ENCODE results near the gene STUB1.

The STUB1 gene

DNA sequence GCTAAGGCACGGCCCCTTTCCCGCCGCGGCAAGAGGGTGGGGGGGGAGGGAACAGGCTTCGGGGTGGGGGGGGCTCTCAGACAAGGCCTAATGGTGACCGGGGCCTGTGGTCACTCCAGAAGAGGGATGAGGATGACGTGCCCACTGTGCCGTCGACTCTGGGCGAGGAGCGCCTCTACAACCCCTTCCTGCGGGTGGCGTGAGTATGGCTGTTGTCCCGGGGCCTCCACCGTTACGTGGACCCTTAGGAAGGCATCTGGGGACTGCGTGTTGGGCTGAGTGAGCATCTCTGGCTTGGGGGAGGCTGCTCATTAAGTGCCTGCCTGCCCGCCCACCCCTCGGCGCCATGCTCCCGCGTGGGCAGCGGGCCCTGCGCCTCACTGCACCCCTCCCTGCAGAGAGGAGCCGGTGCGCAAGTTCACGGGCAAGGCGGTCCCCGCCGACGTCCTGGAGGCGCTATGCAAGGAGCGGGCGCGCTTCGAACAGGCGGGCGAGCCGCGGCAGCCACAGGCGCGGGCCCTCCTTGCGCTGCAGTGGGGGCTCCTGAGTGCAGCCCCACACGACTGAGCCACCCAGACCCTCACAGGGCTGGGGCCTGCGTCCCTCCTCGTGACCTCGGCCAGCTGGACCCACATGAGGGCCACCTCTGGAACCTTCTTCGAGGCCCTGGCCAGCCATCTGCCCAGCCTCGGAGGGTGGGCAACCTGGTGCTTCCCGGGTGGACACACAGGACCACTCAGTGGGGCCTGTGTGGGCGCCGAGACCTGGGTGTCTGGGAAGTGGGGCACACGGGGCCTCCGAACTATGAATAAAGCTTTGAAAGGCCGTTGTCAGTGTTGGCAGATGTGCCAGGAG, 48.9 kb downstream of the STUB1 start:
- no peak for TF ChIP-seq FOXP2 (optimal IDR thresholded peaks at IDR 0.05; ENCODE audit: control extremely low read depth, extremely low read length, insufficient read depth)
- no peak for DNase-seq (ENCODE audit: low read depth, low spot score)
- H3K9ac ChIP-seq (ENCODE audit: insufficient read length) = no peak overlapping the region
- H3K27ac ChIP-seq = no peak overlapping the region
- no peaks in the 10 kb centered on the region for H3K9me3 ChIP-seq (ENCODE audit: low read depth, low read length)
- H3K4me3 ChIP-seq = no peak overlapping the region; the same call in 1 of the 2 replicates
- H3K36me3 ChIP-seq (ENCODE audit: insufficient read depth, low read length) = no peaks in the 10 kb centered on the region; the same call in 1 of the 2 replicates

DNA sequence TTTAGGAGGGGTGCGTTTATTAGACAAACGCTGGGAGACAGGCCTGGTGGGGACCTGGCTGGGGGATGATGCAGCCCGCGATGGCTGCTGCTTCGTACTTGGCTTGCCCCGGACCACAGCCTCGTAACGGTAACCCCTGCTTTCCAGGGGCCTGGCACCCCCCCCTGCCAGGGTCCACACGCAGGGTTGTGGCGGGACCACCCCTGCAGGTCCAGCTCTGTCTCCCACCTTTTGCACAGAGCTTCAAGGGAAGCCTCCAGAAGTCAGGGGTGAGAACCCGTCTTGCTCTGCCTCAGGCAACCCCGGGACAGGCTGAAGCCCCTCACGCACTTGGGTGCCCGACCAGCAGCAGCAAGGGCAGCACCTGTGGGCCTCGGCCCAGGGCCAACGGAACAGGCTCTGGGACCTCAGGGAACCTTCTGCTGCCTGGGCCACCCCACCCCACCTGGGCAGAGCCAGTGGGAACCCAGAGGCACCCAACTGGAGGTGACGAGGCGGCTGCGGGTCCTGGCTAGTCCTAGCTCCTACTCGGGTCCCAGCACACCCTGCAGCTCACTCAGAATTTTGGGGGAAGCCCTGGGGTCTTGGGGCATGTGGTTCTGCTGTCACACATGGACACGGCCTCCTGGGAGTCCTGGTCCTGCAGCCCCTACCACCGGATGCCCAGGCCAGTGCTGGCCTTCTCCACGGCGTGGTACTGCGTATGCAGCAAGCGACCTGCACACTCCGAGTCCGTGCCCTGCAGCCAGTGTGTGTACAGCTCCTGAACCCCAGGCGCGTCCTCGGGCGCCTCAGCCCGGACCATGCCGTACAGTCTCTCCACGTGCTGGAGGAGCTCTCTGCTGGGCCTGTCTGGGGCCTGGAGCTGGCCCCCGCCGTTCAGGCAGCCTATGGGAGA, 49.8 kb downstream of the STUB1 start:
- Histone ChIP-seq H3K36me3 (ENCODE audit: insufficient read depth, low read length) (no peaks in the 10 kb centered on the region; the same call in 1 of the 2 replicates), H3K9me3 (ENCODE audit: low read depth, low read length) (no peaks in the 10 kb centered on the region), H3K9ac (ENCODE audit: insufficient read length) (no peak overlapping the region), H3K4me3 (no peak overlapping the region), H3K27ac (no peak overlapping the region)
- DNase-seq (ENCODE audit: low read depth, low spot score) = no peak
- no peak for TF ChIP-seq FOXP2 (optimal IDR thresholded peaks at IDR 0.05; ENCODE audit: control extremely low read depth, extremely low read length, insufficient read depth)
- TF ChIP-seq EZH2 (IDR thresholded peaks at IDR 0.05) = no peak
- TF ChIP-seq POLR2AphosphoS5 (IDR thresholded peaks at IDR 0.05; ENCODE audit: borderline replicate concordance, low read depth, low read length) = no peak; the same call in 1 of the 2 replicates

DNA sequence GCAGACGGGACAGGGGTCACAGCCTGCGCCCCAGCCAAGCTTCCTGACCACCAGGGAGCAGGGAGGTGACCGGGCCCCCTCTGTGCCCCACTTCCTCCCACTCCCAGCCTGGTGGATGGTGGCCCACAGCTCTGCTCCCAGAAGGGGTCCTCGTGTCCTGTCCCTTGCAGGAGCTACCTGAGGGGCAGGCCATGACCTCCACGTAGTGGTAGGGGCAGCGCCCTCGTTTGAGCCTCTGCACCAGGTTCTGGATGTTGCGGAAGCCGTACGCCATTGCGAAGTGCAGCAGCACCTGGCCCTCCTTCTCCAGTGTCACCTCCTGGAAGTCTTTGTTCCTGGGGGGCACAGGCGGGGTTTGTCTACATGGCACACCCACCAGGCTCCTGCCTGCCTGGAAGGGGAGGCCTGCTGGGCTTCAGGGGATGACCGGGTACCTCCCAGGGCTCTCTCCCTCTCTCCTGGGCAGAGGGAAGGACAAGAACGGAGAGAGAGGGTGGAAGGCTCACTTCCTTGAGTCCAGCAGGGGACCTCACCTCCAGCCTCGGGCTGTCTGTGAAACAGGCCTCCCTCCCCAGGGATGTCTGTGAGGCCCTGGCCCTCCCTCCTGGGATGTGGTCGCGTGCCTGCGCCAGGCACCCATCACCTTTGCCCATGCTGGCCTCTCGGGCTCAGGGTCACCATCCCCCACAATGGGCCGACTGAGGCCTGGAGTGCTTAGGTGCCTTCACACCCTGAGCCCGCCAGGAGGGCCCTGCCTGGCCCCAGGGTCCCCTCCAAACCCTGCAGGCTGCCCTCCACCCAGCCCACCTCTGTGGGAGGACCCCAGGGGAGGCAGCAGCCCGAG, 50.7 kb downstream of the STUB1 start:
- Histone ChIP-seq H3K4me3 (no peak overlapping the region), H3K27ac (no peak overlapping the region), H3K9me3 (ENCODE audit: low read depth, low read length) (no peaks in the 10 kb centered on the region), H3K36me3 (ENCODE audit: insufficient read depth, low read length) (no peaks in the 10 kb centered on the region; the same call in 1 of the 2 replicates), H3K9ac (ENCODE audit: insufficient read length) (no peak overlapping the region)
- DNase-seq (ENCODE audit: low read depth, low spot score) = no peak
- no peak for TF ChIP-seq POLR2AphosphoS5 (IDR thresholded peaks at IDR 0.05; ENCODE audit: borderline replicate concordance, low read depth, low read length)
- TF ChIP-seq FOXP2 (optimal IDR thresholded peaks at IDR 0.05; ENCODE audit: control extremely low read depth, extremely low read length, insufficient read depth) = no peak
- TF ChIP-seq EZH2 (IDR thresholded peaks at IDR 0.05) = no peak

DNA sequence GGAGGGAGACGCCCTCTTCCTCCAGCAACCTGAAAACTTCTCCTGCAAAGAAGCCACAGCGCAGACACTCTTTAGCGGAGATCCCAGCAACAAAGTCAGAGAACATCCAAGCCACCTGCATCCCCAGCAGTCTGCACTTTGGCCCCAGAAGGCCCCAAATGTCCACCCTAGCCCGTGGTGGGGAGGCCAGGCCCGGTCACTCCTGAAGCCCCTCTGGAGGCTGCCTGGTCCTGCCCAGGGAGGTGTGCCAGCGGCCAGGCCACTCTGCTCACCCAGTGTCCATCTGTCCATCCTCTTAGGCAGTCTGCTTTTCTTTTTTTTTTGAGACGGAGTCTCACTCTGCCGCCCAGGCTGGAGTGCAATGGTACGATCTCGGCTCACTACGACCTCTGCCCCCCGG, 52.1 kb downstream of the STUB1 start:
- H3K27ac ChIP-seq = no peak overlapping the region
- H3K9me3 ChIP-seq (ENCODE audit: low read depth, low read length) = no peaks in the 10 kb centered on the region
- no peak overlapping the region for H3K4me3 ChIP-seq
- H3K36me3 ChIP-seq (ENCODE audit: insufficient read depth, low read length) = no peaks in the 10 kb centered on the region; the same call in 1 of the 2 replicates
- no peak overlapping the region for H3K9ac ChIP-seq (ENCODE audit: insufficient read length)
- DNase-seq (ENCODE audit: low read depth, low spot score) = no peak
- no peak for TF ChIP-seq POLR2AphosphoS5 (IDR thresholded peaks at IDR 0.05; ENCODE audit: borderline replicate concordance, low read depth, low read length)
- no peak for TF ChIP-seq EZH2 (IDR thresholded peaks at IDR 0.05)
- no peak for TF ChIP-seq FOXP2 (optimal IDR thresholded peaks at IDR 0.05; ENCODE audit: control extremely low read depth, extremely low read length, insufficient read depth)

Measured in SK-N-MC (cell line).